H1 (cell line): Measurements from ENCODE around the gene DOCK1. TPM values are rescaled to one million over a fixed set of nuclear protein-coding genes. Genes with fewer than 3 reads are reported as not detected.

Experiments
- CTCF ChIA-PET: fragments of 300-600 bp; sonication (Branson Sonifier 250); formaldehyde crosslinking; loops from one replicate; lab custom pipeline; 2021; ENCODE audit not compliant: partially characterized antibody; lab: Charles Lee
- POLR2A ChIA-PET: fragments of 300-600 bp; sonication (Branson Sonifier 250); formaldehyde crosslinking; loops from one replicate; lab custom pipeline; 2021; ENCODE audit warnings: inconsistent platforms; ENCODE audit not compliant: partially characterized antibody; lab: Charles Lee
- DNase-seq, 2 experiments: peaks; one replicate each; pipeline versions ENCODE4 v3.0.0 to v3.0.0-alpha.2; 2010 to 2022; ENCODE audit warnings: low spot score in 2 of 2, low read depth in 1 of 2, mixed read lengths in 1 of 2
- FAIRE-seq: peaks from 2 replicates; lab custom pipeline; 2011; peaks lifted over from hg19 to GRCh38; lab: Jason Lieb, UNC
- H2AFZ ChIP-seq: 2 replicates; pipeline ENCODE4 v1.8.1; 2012; ENCODE audit warnings: low read length, inconsistent platforms
- H2AK5ac ChIP-seq: 2 replicates; pipeline ENCODE4 v1.6.1; 2013; ENCODE audit warnings: low read depth, low read length
- H2BK120ac ChIP-seq: replicated peaks from 2 replicates; pipeline ENCODE3; 2013; ENCODE audit warnings: low read depth, low read length, inconsistent platforms
- H2BK12ac ChIP-seq: 2 replicates; pipeline ENCODE4 v1.6.1; 2013; ENCODE audit warnings: low read depth, low read length
- H2BK15ac ChIP-seq: 2 replicates; pipeline ENCODE4 v1.6.1; 2013; ENCODE audit warnings: low read length
- H2BK20ac ChIP-seq: 2 replicates; pipeline ENCODE4 v1.6.1; 2013; ENCODE audit warnings: low read length
- H2BK5ac ChIP-seq: 2 replicates; pipeline ENCODE4 v1.6.1; 2013; ENCODE audit warnings: low read depth, low read length
- H3K14ac ChIP-seq: 2 replicates; pipeline ENCODE4 v1.6.1; 2013; ENCODE audit warnings: inconsistent platforms; ENCODE audit not compliant: insufficient read length
- H3K18ac ChIP-seq: 2 replicates; pipeline ENCODE4 v1.6.1; 2013; ENCODE audit warnings: low read length; ENCODE audit errors: extremely low read depth
- H3K23ac ChIP-seq: 2 replicates; pipeline ENCODE4 v1.6.1; 2013; ENCODE audit warnings: inconsistent platforms; ENCODE audit not compliant: insufficient read length
- H3K23me2 ChIP-seq: 2 replicates; pipeline ENCODE4 v1.6.1; 2013; ENCODE audit warnings: low read depth, low read length
- H3K27ac ChIP-seq: 2 replicates; pipeline ENCODE4 v1.6.1; 2011; ENCODE audit warnings: low read depth, low read length, inconsistent platforms
- H3K27me3 ChIP-seq, 4 experiments: replicated peaks in 1 of 4; 1 replicate in 1 of 4; 2 replicates in 3 of 4; pipeline versions ENCODE4 v1.6.1 to v1.8.1; 2011 to 2013; ENCODE audit warnings: low read length in 3 of 4, mild to moderate bottlenecking in 3 of 4, inconsistent platforms in 2 of 4, mixed read lengths in 2 of 4, moderate library complexity in 1 of 4; ENCODE audit not compliant: control insufficient read depth in 3 of 4, insufficient read depth in 3 of 4; ENCODE audit errors: extremely low read depth in 1 of 4
- H3K36me3 ChIP-seq, 4 experiments: 2 replicates each; pipeline versions ENCODE4 v1.6.1 to v1.8.1; 2011 to 2013; ENCODE audit warnings: mild to moderate bottlenecking in 4 of 4, low read length in 3 of 4, moderate library complexity in 2 of 4, control low read depth in 1 of 4, inconsistent platforms in 1 of 4; ENCODE audit not compliant: insufficient read depth in 4 of 4, control insufficient read depth in 2 of 4
- H3K4ac ChIP-seq: replicated peaks from 2 replicates; pipeline ENCODE3; 2013; ENCODE audit warnings: low read length, low read depth, mixed read lengths, inconsistent platforms; ENCODE audit not compliant: insufficient read length
- H3K4me1 ChIP-seq, 4 experiments: replicated peaks in 1 of 4; 1 replicate in 1 of 4; 2 replicates in 3 of 4; pipeline versions ENCODE4 v1.6.1 to v1.8.1; 2011 to 2013; ENCODE audit warnings: low read length in 3 of 4, inconsistent platforms in 2 of 4, mixed read lengths in 1 of 4; ENCODE audit not compliant: insufficient read depth in 4 of 4, control insufficient read depth in 3 of 4
- H3K4me2 ChIP-seq, 2 experiments: 2 replicates each; pipeline versions ENCODE4 v1.6.1 to v1.8.1; 2011 to 2013; ENCODE audit warnings: low read depth in 2 of 2, low read length in 2 of 2, control low read depth in 1 of 2, inconsistent platforms in 1 of 2, mild to moderate bottlenecking in 1 of 2; ENCODE audit not compliant: insufficient read depth in 1 of 2
- H3K4me3 ChIP-seq, 4 experiments: fragments of 200-600, 300-600 bp in 1 of 4; sonication (generic), shearing (Covaris generic), sonication (Bioruptor Twin) in 1 of 4; 2 replicates each; pipeline versions ENCODE4 v1.5.1 to v1.8.1; 2011 to 2016; ENCODE audit warnings: low read length in 4 of 4, low read depth in 3 of 4, control low read depth in 2 of 4, inconsistent platforms in 2 of 4, mild to moderate bottlenecking in 2 of 4, mixed read lengths in 1 of 4, moderate library complexity in 1 of 4; ENCODE audit not compliant: insufficient read depth in 2 of 4; ENCODE audit errors: extremely low read depth in 1 of 4
- H3K56ac ChIP-seq: replicated peaks from 2 replicates; pipeline ENCODE3; 2013; ENCODE audit warnings: low read depth, mild to moderate bottlenecking, mixed read lengths, low read length, inconsistent platforms; ENCODE audit not compliant: insufficient read length
- H3K79me1 ChIP-seq: 2 replicates; pipeline ENCODE4 v1.6.1; 2013; ENCODE audit warnings: low read depth, low read length, control low read depth
- H3K79me2 ChIP-seq, 2 experiments: 2 replicates each; pipeline versions ENCODE4 v1.6.1 to v1.8.1; 2012 to 2013; ENCODE audit warnings: low read length in 2 of 2, mild to moderate bottlenecking in 2 of 2, inconsistent platforms in 1 of 2; ENCODE audit not compliant: insufficient read depth in 2 of 2, control insufficient read depth in 1 of 2
- H3K9ac ChIP-seq, 4 experiments: replicated peaks in 1 of 4; 1 replicate in 1 of 4; 2 replicates in 3 of 4; pipeline versions ENCODE4 v1.6.1 to v1.8.1; 2011 to 2013; ENCODE audit warnings: low read depth in 3 of 4, low read length in 3 of 4, control low read depth in 2 of 4, mild to moderate bottlenecking in 2 of 4, moderate library complexity in 2 of 4, inconsistent platforms in 1 of 4; ENCODE audit errors: extremely low read depth in 1 of 4
- H3K9me3 ChIP-seq, 2 experiments: 2 replicates each; pipeline versions ENCODE4 v1.6.1 to v1.8.1; 2012 to 2013; ENCODE audit warnings: mild to moderate bottlenecking in 2 of 2, moderate library complexity in 2 of 2, control low read depth in 1 of 2, inconsistent platforms in 1 of 2, low read depth in 1 of 2, low read length in 1 of 2, mixed read lengths in 1 of 2; ENCODE audit not compliant: insufficient read depth in 2 of 2
- H4K20me1 ChIP-seq, 2 experiments: replicated peaks in 1 of 2; 2 replicates each; pipeline versions ENCODE3 to v1.8.1; 2011 to 2013; ENCODE audit warnings: inconsistent platforms in 2 of 2, low read length in 2 of 2, mild to moderate bottlenecking in 1 of 2; ENCODE audit not compliant: insufficient read depth in 2 of 2, control insufficient read depth in 1 of 2
- H4K5ac ChIP-seq: 2 replicates; pipeline ENCODE4 v1.6.1; 2013; ENCODE audit warnings: low read length, low read depth, mixed read lengths, inconsistent platforms; ENCODE audit not compliant: insufficient read length
- H4K8ac ChIP-seq: 2 replicates; pipeline ENCODE4 v1.8.0; 2013; ENCODE audit warnings: mild to moderate bottlenecking, moderate library complexity, low read length, inconsistent platforms; ENCODE audit not compliant: insufficient read depth; ENCODE audit errors: extremely low read depth
- H4K91ac ChIP-seq: replicated peaks from 2 replicates; pipeline ENCODE3; 2013; ENCODE audit warnings: low read length, mixed read lengths, inconsistent platforms; ENCODE audit not compliant: insufficient read length
- ASH2L ChIP-seq: fragments of 200-600, 300-600 bp; sonication (generic); IDR thresholded peaks from one replicate; pipeline ENCODE4 v1.7.1; 2017; ENCODE audit warnings: low read length
- BCL11A ChIP-seq, 2 experiments: IDR thresholded peaks; one replicate each; pipeline ENCODE4 v1.6.1; 2011; ENCODE audit warnings: low read depth in 2 of 2, low read length in 2 of 2, mild to moderate bottlenecking in 2 of 2
- CEBPB ChIP-seq: IDR thresholded peaks from 2 replicates; pipeline ENCODE4 v1.6.1; 2012; ENCODE audit warnings: low read depth, low read length
- JUN ChIP-seq: IDR thresholded peaks from 2 replicates; pipeline ENCODE4 v1.6.1; 2011; ENCODE audit warnings: low read depth, mild to moderate bottlenecking, improper control_type of control experiment, low read length
- KDM4A ChIP-seq: IDR thresholded peaks from one replicate; pipeline ENCODE4 v1.7.1; 2012; ENCODE audit warnings: low read depth, mild to moderate bottlenecking, moderate library complexity, low read length, inconsistent platforms; ENCODE audit not compliant: severe bottlenecking
- NANOG ChIP-seq: IDR thresholded peaks from 2 replicates; pipeline ENCODE4 v1.6.1; 2011; ENCODE audit warnings: low read length, low read depth, mild to moderate bottlenecking, inconsistent platforms; ENCODE audit not compliant: insufficient read depth, poor library complexity, severe bottlenecking
- RAD21 ChIP-seq, 2 experiments: IDR thresholded peaks in 1 of 2; conservative IDR thresholded peaks in 1 of 2; 2 replicates each; pipeline ENCODE4 v1.6.1; 2011; ENCODE audit warnings: low read depth in 2 of 2, low read length in 2 of 2, improper control_type of control experiment in 1 of 2, inconsistent platforms in 1 of 2, mild to moderate bottlenecking in 1 of 2, moderate library complexity in 1 of 2
- SP2 ChIP-seq: IDR thresholded peaks from 2 replicates; pipeline ENCODE4 v1.6.1; 2012; ENCODE audit warnings: mild to moderate bottlenecking, low read length, inconsistent platforms
- USF2 ChIP-seq: IDR thresholded peaks from 2 replicates; pipeline ENCODE4 v1.6.1; 2011; ENCODE audit warnings: low read length, improper control_type of control experiment
- YY1 ChIP-seq: IDR thresholded peaks from 2 replicates; pipeline ENCODE4 v1.6.1; 2011; ENCODE audit warnings: low read depth, mild to moderate bottlenecking, low read length
- WGBS, 2 experiments: shearing (Covaris generic) in 1 of 2; methylation state at CpG; one replicate each; pipeline versions ENCODE4 v1.1.6 to v1.1.7; 2013 to 2015; ENCODE audit warnings: low lambda C conversion rate in 2 of 2, mixed read lengths in 2 of 2, inconsistent platforms in 1 of 2, low coverage in 1 of 2, missing lambda C conversion rate in 1 of 2; ENCODE audit not compliant: insufficient replicate concordance in 2 of 2, insufficient coverage in 1 of 2, insufficient read length in 1 of 2; ENCODE audit errors: extremely low coverage in 1 of 2, missing lambda C conversion rate in 1 of 2; 5-methylcytosine and 5-hydroxymethylcytosine counted together
- polyA plus RNA-seq, 7 experiments: library from polyadenylated mRNA; depleted of rRNA in 3 of 7; stranded (reverse) in 5 of 7; unstranded in 2 of 7; fragments of >200 nt in 5 of 7; fragments of 200-250 nt in 2 of 7; gene quantifications; 1 replicate in 5 of 7; 2 replicates in 1 of 7; 4 replicates in 1 of 7; pipeline versions ENCODE4 v1.2.1 to v1.2.3, GENCODE V29; 2011 to 2013; ENCODE audit warnings: missing spikeins in 2 of 7, mixed read lengths in 2 of 7
- total RNA-seq: library from RNA; stranded (reverse); fragmentation: NEBNext Ultra II Directional; extraction: Animal tissue kit (Norgen Biotek cat#: 25700); gene quantifications from 2 replicates; pipeline ENCODE4 v1.2.1, GENCODE V29; 2021

The DOCK1 gene
- total and polyA plus RNA-seq, 2 of the 8 experiments (the other 6 are each of a cell fraction or from before 2014, with no cell fraction given) = 11.6 to 53.0 TPM

DNA sequence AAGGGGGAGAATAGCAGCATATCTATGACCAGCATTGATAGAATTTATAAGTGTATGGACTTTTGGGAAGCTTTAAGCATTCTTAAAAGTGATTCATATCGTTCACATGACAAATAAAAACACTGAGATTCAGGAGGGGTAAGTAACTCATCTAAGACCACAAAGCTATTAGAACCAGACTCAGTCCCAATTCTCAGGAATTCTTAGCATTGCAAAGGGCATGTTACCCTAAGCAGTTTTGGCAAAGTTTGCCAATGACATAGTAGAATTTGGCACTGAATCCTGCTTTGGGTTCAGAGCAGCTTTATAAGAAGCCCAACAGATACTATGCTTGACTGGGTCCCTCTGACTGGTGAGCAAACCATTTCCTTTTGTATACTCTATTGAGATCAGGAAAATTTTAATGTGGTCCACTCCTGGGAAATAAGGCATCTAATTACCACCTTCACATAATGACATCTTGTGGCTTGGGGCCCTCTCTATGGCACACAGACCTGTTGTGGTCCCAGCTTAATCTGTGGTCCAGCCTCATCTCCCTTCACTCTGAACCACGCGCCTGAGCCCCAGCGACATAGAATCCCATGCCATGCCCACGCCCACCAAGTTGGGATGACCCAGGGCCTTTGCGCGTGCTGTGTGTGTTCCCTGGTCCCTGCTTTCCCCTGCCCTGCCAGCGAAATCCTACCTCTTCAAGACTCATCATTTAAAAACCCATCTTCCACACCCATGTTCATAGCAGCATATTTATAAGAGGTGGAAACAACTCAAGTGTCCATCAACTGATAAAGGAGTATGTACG lies 37.5 kb upstream of the DOCK1 start:
- Histone ChIP-seq H3K4me3 (no peak overlapping the region), H2BK120ac (no peak overlapping the region), H2BK5ac (no peak overlapping the region), H4K91ac (no peak overlapping the region), H2BK15ac (no peak overlapping the region), H2AK5ac (no peak overlapping the region), H3K27me3 (no peaks in the 10 kb centered on the region; a peak in 1 of 7 replicates), H3K9ac (no peak overlapping the region), H3K23ac (no peak overlapping the region), H3K4me1 (peaks cover 0 to 5% (median 4%) of the 10 kb centered on the region in 4 experiments; a peak in 2 of 7 replicates), H3K27ac (no peak overlapping the region), H3K4me2 (no peak overlapping the region), H3K79me2 (no peaks in the 10 kb centered on the region), H4K5ac (no peak overlapping the region), H3K14ac (no peak overlapping the region), H3K79me1 (no peaks in the 10 kb centered on the region), H4K8ac (no peak overlapping the region), H3K56ac (no peak overlapping the region), H2AFZ (no peak overlapping the region), H4K20me1 (no peaks in the 10 kb centered on the region), H2BK20ac (no peak overlapping the region), H3K23me2 (no peaks in the 10 kb centered on the region), H3K36me3 (no peaks in the 10 kb centered on the region), H3K9me3 (no peaks in the 10 kb centered on the region), H2BK12ac (no peak overlapping the region), H3K4ac (no peak overlapping the region), H3K18ac (no peak overlapping the region)
- 87% methylated on average over 9 of the region's 9 CpGs; no CpG with 5 or more reads in 1 of the 2 experiments for WGBS, 2 experiments
- TF ChIP-seq NANOG = no peak
- no peak for TF ChIP-seq YY1
- no peak for TF ChIP-seq CEBPB
- TF ChIP-seq JUN = no peak
- TF ChIP-seq RAD21 (IDR thresholded peaks at IDR 0.05 in 1 of 2, conservative IDR thresholded peaks at IDR 0.05 in 1 of 2; ENCODE audit: low read depth in 2 of 2, low read length in 2 of 2) = no peak
- no peak for TF ChIP-seq USF2
- no peak for TF ChIP-seq BCL11A (IDR thresholded peaks at IDR 0.05; ENCODE audit: low read depth in 2 of 2, low read length in 2 of 2)
- TF ChIP-seq ASH2L = no peak
- no peak for TF ChIP-seq SP2
- no peak for TF ChIP-seq KDM4A
- ChIA-PET CTCF (no interaction called here), POLR2A (interaction anchor here (1.3 kb wide), 1 partner anchor 11 kb away, joined by 4 read pairs; no protein-coding TSS in a partner anchor)
- DNase-seq (no peak), FAIRE-seq (no peak)
